Measurements from ENCODE around the gene GOLGA1.

GOLGA1 gene

GRCh38 chr9:124868511-124869465 is 72.1 kb downstream of the GOLGA1 start:
- in situ Hi-C loops (cut with MboI; ENCODE audit: low pct_unique_long_range_greater_than_20kb, low sequenced_read_pairs), result loop anchor here (25.0 kb wide), 1 partner anchor 519 kb away; no protein-coding TSS in a partner anchor
- peak; percentile 95 for DNase-seq

DNA sequence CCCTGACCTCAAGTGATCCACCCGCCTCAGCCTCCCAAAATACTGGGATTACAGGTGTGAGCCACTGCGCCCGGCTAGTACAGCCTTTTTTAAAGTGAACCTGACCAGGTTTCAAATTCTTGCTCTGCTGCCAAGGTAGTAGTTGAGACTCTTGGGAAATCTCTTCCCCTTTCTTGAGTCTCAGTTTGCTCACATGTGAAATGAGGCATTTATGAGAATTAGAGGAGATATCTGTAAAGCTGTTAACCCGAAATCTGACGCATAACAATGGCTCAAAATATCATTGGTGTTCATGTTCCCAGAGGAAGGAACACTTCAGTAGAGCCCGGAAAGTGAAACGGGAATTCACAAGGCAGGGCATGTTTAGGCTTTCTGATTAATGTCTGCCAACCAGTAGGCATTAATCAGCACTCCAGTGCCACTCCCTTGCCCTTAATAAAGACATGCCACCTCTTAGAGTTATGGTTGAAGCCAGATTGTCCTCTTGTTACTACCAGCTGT is 77.5 kb downstream of the GOLGA1 start:
- in situ Hi-C loops (cut with MboI; ENCODE audit: low pct_unique_long_range_greater_than_20kb, low sequenced_read_pairs), result loop anchor here (25.0 kb wide), 1 partner anchor 524 kb away; no protein-coding TSS in a partner anchor
- no peak for DNase-seq

DNA sequence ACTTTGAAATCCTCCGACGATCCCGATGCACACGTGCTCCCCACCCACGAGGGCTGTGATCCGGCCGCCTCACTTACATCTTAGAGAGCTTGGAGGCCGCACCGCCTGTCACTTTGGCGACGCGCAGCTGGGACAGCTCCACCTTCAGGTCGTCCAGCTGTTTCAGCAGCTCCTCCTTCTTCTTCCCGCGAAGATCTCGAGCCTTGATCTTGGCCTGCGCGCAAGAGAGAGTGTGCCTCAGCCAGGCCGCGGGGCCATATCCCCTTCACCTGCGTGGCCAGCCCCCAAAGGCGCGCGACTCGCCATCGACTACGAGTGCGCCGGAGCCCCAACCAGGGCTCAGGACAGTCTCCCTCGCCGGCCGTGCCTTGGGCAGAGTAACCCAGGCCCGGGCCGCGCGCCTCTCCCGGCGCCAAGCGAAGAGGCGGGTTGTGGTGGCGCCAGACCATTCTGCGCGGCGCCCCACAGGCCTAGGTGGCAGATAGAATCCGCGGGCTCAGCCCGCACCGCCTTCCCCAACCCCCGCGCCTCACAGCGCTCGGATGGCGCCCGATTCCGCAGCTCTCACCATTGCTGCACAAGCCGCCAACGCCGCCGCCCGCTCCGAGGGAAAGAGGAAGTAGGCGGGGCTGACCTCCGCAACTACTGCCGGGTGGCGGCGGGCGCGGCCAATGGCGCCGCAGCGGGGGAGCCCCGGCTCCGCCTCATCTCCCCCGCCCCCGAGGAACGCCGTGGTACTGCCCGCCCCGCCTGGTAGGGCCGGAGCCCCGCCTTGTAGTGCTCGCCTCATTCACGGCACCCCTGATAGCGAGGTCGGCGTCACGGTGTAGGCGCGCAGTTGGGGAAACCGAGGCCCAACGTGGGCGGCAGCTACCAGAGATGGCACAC is 79.3 kb downstream of the GOLGA1 start, which contains the start of the genes ARPC5L and RPL35:
Gene ARPC5L, plus strand, starts transcription at position 789 of the 888 bp plus-strand sequence. CDS start 7,161 bp downstream, outside the sequence.
Gene RPL35, minus strand, starts transcription at position 616 of the 888 bp plus-strand sequence. Its CDS starts 45 bp downstream, at position 571.
- in situ Hi-C loops (cut with MboI; ENCODE audit: low pct_unique_long_range_greater_than_20kb, low sequenced_read_pairs), result loop anchor here (25.0 kb wide), 1 partner anchor 526 kb away; no protein-coding TSS in a partner anchor
- peak; percentile 94 for DNase-seq

DNA sequence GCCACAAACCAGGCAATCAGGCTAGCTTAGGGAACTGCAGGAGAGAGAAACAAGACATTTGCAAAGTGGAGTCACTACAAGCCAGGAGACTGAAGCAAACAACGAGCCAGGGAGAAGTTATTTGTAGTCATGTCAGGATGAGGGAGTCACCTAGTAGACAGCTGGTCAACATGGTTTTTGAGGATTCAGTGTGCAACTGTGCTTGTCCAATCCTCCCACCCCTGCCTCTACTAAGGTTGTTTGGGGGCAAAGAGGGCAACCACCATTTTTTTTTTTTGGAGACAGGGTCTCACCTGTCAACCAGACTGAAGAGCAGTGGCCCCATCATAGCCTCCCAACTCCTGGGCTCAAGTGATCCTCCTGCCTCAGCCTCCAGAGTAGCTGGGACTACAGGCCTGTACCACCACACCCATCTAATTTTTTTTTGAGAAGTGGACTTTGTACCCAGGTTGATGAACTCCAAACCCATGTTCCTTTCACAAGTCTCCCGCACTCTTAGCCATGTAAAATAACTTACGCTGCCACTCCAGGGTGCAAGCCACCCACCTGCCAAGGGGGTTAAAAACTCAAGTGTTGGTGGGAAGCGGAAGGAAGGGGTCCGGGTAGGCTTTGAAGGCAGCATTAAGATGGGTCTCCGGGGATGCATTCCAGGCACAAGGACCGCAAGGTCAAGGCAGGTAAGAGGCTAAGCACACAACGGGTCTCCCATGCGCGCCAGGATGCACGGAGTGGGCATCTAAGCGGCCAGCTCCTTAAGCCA is 80.1 kb downstream of the GOLGA1 start:
- no peak for DNase-seq
- in situ Hi-C loops (cut with MboI; ENCODE audit: low pct_unique_long_range_greater_than_20kb, low sequenced_read_pairs), result loop anchor here (25.0 kb wide), 1 partner anchor 527 kb away; no protein-coding TSS in a partner anchor

- DNase-seq, result peak; percentile 27
- in situ Hi-C loops (cut with MboI; ENCODE audit: low pct_unique_long_range_greater_than_20kb, low sequenced_read_pairs), result loop anchor here (5.0 to 25.0 kb wide), 2 partner anchors 88 to 527 kb away; partner anchors contain the start of gene NR6A1
Measured at GRCh38 chr9:124859803-124860581, 80.9 kb downstream of the GOLGA1 start.

- in situ Hi-C loops (cut with MboI; ENCODE audit: low pct_unique_long_range_greater_than_20kb, low sequenced_read_pairs), result loop anchor here (5.0 to 25.0 kb wide), 2 partner anchors 86 to 529 kb away; partner anchors contain the start of gene NR6A1
- no peak for DNase-seq
Measured at GRCh38 chr9:124858330-124859046, 82.4 kb downstream of the GOLGA1 start.

- in situ Hi-C loops (cut with MboI; ENCODE audit: low pct_unique_long_range_greater_than_20kb, low sequenced_read_pairs), result loop anchor here (5.0 to 25.0 kb wide), 2 partner anchors 85 to 530 kb away; partner anchors contain the start of gene NR6A1
- no peak for DNase-seq
Measured at GRCh38 chr9:124857533-124858162, 83.2 kb downstream of the GOLGA1 start.

- DNase-seq, result peak; percentile 67
- in situ Hi-C loops (cut with MboI; ENCODE audit: low pct_unique_long_range_greater_than_20kb, low sequenced_read_pairs), result loop anchor here (5.0 to 25.0 kb wide), 2 partner anchors 84 to 531 kb away; partner anchors contain the start of gene NR6A1
Measured at GRCh38 chr9:124855944-124856765, 84.7 kb downstream of the GOLGA1 start.

GRCh38 chr9:124855566-124855943 is 85.3 kb downstream of the GOLGA1 start:
- no peak for DNase-seq
- in situ Hi-C loops (cut with MboI; ENCODE audit: low pct_unique_long_range_greater_than_20kb, low sequenced_read_pairs), result loop anchor here (5.0 to 25.0 kb wide), 2 partner anchors 83 to 532 kb away; partner anchors contain the start of gene NR6A1

GRCh38 chr9:124854822-124855221 is 86.1 kb downstream of the GOLGA1 start:
- in situ Hi-C loops (cut with MboI; ENCODE audit: low pct_unique_long_range_greater_than_20kb, low sequenced_read_pairs), result loop anchor here (5.0 to 25.0 kb wide), 2 partner anchors 83 to 532 kb away; partner anchors contain the start of gene NR6A1
- no peak for DNase-seq

DNA sequence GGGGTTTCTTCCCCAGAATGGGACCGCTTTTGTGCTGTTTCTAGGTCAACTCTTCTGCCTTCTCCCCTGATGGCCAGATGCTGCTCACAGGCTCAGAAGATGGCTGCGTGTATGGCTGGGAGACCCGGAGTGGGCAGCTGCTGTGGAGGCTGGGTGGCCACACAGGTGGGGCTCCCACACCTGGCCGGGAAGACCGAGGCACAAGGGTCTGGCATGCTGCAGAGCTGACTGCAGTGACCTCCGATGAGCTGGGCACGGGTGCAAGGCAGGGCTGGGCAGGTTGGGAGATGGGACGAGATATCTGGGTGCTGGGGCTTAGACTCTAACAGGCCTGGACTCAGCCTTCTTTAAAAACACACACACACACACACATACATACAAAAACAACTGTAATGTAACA is 86.7 kb downstream of the GOLGA1 start:
- in situ Hi-C loops (cut with MboI; ENCODE audit: low pct_unique_long_range_greater_than_20kb, low sequenced_read_pairs), result loop anchor here (25.0 kb wide), 1 partner anchor 533 kb away; no protein-coding TSS in a partner anchor

GRCh38 chr9:124853605-124854143 is 87.2 kb downstream of the GOLGA1 start:
- no peak for DNase-seq
- in situ Hi-C loops (cut with MboI; ENCODE audit: low pct_unique_long_range_greater_than_20kb, low sequenced_read_pairs), result loop anchor here (25.0 kb wide), 1 partner anchor 534 kb away; no protein-coding TSS in a partner anchor

More for the DNA sequence above, 86.7 kb downstream of the GOLGA1 start:
- no peak for DNase-seq

GRCh38 chr9:124852829-124853531 is 87.9 kb downstream of the GOLGA1 start, which contains the start of gene WDR38:
TSS of gene WDR38 (plus strand) at chr9:124853460. CDS start at chr9:124853532, 72 bp downstream.
- peak; percentile 80 for DNase-seq
- in situ Hi-C loops (cut with MboI; ENCODE audit: low pct_unique_long_range_greater_than_20kb, low sequenced_read_pairs), result loop anchor here (25.0 kb wide), 1 partner anchor 534 kb away; no protein-coding TSS in a partner anchor
